ENCODE results near the gene LGALS12.

The LGALS12 gene

DNA sequence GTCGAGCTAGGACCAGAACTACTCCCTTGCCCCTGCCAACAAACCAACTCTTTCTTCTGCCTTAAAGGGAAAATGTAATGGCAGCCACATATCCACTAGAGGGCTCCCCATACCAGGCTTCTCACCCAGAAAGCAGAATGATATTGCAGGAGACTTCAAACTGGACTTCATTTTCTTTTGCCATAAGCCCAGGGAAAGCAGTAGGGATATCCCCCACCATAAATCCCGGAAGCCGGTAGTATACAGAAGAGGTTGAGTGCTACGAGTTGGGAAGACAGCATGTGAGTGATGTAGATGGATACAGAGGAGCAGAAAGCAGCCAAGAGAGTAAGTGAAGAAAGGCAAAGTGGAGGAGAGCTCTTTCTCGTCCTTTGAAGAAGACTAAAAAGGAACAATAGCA, 27.0 kb upstream of the LGALS12 start:
- H3K4me3 ChIP-seq (ENCODE audit: low read depth, low read length): no peak overlapping the region
- TF ChIP-seq, protein P1, sequence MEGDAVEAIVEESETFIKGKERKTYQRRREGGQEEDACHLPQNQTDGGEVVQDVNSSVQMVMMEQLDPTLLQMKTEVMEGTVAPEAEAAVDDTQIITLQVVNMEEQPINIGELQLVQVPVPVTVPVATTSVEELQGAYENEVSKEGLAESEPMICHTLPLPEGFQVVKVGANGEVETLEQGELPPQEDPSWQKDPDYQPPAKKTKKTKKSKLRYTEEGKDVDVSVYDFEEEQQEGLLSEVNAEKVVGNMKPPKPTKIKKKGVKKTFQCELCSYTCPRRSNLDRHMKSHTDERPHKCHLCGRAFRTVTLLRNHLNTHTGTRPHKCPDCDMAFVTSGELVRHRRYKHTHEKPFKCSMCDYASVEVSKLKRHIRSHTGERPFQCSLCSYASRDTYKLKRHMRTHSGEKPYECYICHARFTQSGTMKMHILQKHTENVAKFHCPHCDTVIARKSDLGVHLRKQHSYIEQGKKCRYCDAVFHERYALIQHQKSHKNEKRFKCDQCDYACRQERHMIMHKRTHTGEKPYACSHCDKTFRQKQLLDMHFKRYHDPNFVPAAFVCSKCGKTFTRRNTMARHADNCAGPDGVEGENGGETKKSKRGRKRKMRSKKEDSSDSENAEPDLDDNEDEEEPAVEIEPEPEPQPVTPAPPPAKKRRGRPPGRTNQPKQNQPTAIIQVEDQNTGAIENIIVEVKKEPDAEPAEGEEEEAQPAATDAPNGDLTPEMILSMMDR (IDR thresholded peaks at IDR 0.05; ENCODE audit: insufficient read depth, low read depth, low read length, missing control alignments): peak; percentile 84
- DNase-seq (ENCODE audit: low read depth): peak; percentile 79

DNA sequence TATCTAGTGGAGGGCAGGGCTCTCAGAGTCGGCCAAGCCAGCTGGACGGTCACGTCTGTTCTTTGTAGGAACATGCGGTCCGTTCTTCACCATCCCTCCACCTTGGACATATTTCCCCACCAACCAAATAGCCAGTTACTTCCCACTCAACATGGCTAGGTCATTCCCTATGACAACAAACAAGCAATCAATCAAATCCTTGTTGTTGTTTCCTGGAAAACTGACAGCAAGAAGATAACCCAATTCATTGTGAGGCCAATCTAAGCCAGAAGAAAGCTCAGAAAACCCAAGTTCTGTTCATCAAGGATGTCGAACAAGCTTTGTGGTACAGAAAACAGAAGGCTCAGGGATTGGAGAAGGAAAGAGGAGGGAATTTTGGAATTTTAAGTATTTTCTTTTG, 25.8 kb upstream of the LGALS12 start:
- TF ChIP-seq, protein P1 (IDR thresholded peaks at IDR 0.05; ENCODE audit: insufficient read depth, low read depth, low read length, missing control alignments): no peak
- no peak for DNase-seq (ENCODE audit: low read depth)
- H3K4me3 ChIP-seq (ENCODE audit: low read depth, low read length): no peak overlapping the region

DNA sequence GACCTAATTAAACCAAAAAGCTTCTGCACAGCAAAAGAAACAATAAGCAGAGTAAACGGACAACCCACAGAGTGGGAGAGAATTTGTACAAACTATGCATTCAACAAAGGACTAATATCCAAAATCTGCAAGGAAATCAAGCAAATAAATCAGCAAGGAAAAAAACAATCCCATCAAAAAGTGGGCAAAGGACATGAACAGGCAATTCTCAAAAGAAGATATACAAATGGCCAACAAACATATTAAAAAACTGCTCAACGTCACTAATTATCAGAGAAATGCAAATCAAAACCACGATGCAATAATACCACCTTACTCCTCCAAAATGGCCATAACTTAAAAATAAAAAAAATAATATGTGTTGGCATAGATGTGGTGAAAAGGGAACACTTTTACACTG, 20.1 kb upstream of the LGALS12 start:
- DNase-seq (ENCODE audit: low read depth): no peak
- no peak overlapping the region for H3K4me3 ChIP-seq (ENCODE audit: low read depth, low read length)
- TF ChIP-seq, protein P1 (IDR thresholded peaks at IDR 0.05; ENCODE audit: insufficient read depth, low read depth, low read length, missing control alignments): no peak

DNA sequence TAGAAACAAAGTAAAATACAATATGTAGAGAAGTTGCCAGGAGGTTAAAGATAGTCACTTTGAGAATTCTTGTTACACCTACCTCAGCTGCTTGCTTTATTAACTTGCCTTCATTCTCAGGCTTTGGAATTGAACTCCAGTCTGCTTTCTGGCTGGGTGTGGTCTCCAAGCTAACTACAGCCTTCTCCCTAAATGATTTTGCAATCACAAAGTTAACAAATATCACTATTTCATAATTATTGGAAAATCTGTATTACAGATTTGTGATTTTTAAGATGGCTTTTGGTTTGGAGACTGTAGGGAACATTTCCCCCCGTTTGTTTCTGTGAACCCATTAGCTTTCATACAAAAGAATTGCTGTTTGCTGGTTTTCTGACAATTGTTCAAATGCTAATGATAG, 17.1 kb upstream of the LGALS12 start:
- no peak overlapping the region for H3K4me3 ChIP-seq (ENCODE audit: low read depth, low read length)
- DNase-seq (ENCODE audit: low read depth): no peak
- TF ChIP-seq, protein P1 (IDR thresholded peaks at IDR 0.05; ENCODE audit: insufficient read depth, low read depth, low read length, missing control alignments): no peak

DNA sequence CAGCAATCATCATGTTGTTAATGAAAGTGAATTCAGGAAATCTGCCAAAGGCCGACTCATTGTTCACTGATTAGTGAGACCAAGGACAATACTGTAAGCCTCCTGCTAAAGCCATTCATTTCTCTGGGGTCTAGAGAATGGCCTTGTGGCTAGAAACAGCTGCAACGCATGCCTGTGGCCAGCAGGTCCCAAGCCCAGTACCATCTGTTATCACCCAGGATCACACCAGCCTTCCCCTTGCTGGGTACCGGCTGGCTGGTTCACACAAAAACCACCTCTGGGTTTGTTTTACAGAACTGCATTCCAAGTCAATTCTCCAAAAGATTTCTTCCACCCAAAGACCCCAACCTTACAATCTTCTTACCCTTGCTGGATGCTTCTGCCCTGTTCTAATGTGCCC, 16.0 kb upstream of the LGALS12 start:
- no peak overlapping the region for H3K4me3 ChIP-seq (ENCODE audit: low read depth, low read length)
- DNase-seq (ENCODE audit: low read depth): peak; percentile 12
- TF ChIP-seq, protein P1 (IDR thresholded peaks at IDR 0.05; ENCODE audit: insufficient read depth, low read depth, low read length, missing control alignments): no peak

DNA sequence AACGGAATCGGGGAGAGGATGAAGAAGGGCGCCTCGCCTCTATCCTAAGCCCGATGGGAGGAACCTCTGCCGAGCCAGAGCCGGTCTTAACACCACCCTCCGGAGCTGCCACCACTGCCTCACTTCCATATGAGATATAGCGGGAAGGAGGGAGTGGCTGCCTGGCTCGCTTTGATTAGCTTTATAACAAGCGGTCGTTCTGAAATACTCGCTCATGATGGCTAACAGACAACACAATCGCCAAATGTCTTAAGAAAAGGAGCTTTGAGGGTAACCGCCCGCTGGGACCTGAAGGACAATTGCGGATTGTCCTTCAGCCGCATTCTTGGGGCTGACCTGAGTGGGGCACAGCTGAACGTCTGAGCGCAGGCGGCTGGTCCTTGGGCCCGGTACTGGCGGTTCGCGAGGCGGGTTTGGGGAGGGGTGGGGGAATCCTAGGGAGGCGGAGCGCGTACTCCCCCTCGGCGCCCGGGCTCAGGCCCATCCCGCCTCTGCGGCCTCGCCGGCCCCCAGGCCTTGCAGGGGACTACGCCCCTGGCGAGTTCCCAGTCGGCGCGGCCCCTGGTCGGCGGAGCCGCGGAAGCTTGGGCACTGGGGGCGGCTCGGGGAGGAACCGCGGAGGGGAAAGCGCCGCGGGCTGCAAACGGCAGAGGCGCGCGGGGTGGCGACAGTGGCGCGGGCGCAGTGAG, 15.2 kb upstream of the LGALS12 start, which contains the start of gene PLAAT5:
Gene PLAAT5, minus strand, starts transcription at position 617 of the 689 bp plus-strand sequence. Its CDS starts 133 bp downstream, at position 484.
- TF ChIP-seq, protein P1 (IDR thresholded peaks at IDR 0.05; ENCODE audit: insufficient read depth, low read depth, low read length, missing control alignments): no peak

DNA sequence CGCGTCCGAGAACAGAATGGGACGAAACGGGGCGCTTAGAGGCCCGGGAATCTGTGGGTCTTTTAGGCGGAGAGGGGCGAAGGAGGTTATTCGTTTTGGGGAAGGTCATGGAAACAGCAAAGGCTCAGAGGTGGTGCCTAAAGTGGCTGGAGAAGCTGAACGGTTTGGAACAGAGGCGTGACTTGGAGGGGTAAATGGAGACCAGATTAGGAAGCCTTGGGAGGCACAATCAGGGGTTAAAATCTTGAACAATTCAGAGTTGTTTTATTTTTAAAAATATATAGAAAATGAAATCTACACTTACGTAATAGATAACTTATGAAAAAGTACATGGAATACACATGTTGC, 14.7 kb upstream of the LGALS12 start:
- DNase-seq (ENCODE audit: low read depth): no peak
- TF ChIP-seq, protein P1 (IDR thresholded peaks at IDR 0.05; ENCODE audit: insufficient read depth, low read depth, low read length, missing control alignments): no peak
- peak overlapping the region; percentile 36 for H3K4me3 ChIP-seq (ENCODE audit: low read depth, low read length)

More for the DNA sequence above, 15.2 kb upstream of the LGALS12 start, which contains the start of gene PLAAT5:
- peak; percentile 7 for DNase-seq (ENCODE audit: low read depth)
- H3K4me3 ChIP-seq (ENCODE audit: low read depth, low read length): peak within 1 kb of the TSS; percentile 36

Data from GM12865 (cell line).